ENCODE data around the gene MYH14.

Gene MYH14

DNA sequence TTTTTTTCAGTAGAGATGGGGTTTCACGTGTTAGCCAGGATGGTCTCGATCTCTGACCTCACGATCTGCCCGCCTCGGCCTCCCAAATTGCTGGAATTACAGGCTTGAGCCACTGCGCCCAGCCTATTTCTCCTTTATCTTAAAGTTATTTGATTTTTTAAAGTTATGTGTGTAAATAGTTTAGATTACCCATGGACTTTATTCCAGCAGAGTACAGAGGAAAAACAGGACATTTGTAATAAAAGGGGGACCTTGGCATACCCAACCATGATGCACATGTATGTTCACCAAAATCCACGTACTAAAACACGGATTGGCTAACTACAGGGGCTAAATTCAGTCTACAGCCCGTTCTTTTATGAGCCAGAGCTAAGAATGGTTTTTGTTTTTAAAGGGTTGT lies 26.6 kb upstream of the MYH14 start:
- H3K79me2 ChIP-seq (ENCODE audit: control insufficient read depth, low read length), result no peaks in the 10 kb centered on the region
- H3K27me3 ChIP-seq (ENCODE audit: control insufficient read depth, low read length), result no peaks in the 10 kb centered on the region
- no peaks in the 10 kb centered on the region for H4K20me1 ChIP-seq (ENCODE audit: control insufficient read depth, insufficient read depth, low read depth, low read length)
- TF ChIP-seq, protein P1, sequence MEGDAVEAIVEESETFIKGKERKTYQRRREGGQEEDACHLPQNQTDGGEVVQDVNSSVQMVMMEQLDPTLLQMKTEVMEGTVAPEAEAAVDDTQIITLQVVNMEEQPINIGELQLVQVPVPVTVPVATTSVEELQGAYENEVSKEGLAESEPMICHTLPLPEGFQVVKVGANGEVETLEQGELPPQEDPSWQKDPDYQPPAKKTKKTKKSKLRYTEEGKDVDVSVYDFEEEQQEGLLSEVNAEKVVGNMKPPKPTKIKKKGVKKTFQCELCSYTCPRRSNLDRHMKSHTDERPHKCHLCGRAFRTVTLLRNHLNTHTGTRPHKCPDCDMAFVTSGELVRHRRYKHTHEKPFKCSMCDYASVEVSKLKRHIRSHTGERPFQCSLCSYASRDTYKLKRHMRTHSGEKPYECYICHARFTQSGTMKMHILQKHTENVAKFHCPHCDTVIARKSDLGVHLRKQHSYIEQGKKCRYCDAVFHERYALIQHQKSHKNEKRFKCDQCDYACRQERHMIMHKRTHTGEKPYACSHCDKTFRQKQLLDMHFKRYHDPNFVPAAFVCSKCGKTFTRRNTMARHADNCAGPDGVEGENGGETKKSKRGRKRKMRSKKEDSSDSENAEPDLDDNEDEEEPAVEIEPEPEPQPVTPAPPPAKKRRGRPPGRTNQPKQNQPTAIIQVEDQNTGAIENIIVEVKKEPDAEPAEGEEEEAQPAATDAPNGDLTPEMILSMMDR (IDR thresholded peaks at IDR 0.05; ENCODE audit: low read depth, low read length, poor library complexity, severe bottlenecking), result no peak
- TF ChIP-seq EZH2phosphoT487 (IDR thresholded peaks at IDR 0.05; ENCODE audit: borderline replicate concordance, low read length), result no peak
- H3F3A ChIP-seq (ENCODE audit: control insufficient read depth, insufficient read depth), result no peaks in the 10 kb centered on the region
- no peak overlapping the region for H3K4me3 ChIP-seq (ENCODE audit: low read length)
- no peak overlapping the region for H3K27ac ChIP-seq (ENCODE audit: low read depth, low read length)
- no peaks in the 10 kb centered on the region; the same call in 1 of the 2 replicates for H3K9me3 ChIP-seq (ENCODE audit: control insufficient read depth, insufficient read depth, low read length)
- no peaks in the 10 kb centered on the region for H3K36me3 ChIP-seq (ENCODE audit: control insufficient read depth, low read length)
- H3K4me1 ChIP-seq (ENCODE audit: control insufficient read depth, low read length), result no peaks in the 10 kb centered on the region
- H3K9me2 ChIP-seq (replicated peaks; ENCODE audit: control insufficient read depth, low read length), result no peaks in the 10 kb centered on the region
- H3K4me2 ChIP-seq (ENCODE audit: low read length), result no peak overlapping the region

DNA sequence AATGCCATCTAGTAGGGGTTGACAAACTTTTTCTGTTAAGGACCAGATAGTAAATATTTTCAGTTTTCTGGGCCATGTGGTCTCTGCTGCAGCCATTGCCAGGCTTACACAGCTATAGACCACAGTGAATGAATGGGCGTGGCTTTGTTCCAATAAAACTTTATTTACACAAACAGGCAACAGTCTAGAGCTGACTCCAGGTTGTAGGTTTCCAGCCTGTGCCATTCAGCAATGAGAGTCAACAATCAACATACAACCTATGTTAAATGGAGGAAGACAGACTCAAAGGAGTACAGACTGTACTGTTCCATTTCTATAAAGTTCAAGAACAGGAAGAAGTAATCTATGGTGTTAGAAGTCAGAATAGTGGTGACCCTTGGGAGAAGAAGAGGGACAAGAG lies 25.1 kb upstream of the MYH14 start:
- Histone ChIP-seq H3K79me2 (ENCODE audit: control insufficient read depth, low read length) (no peaks in the 10 kb centered on the region), H3K27ac (ENCODE audit: low read depth, low read length) (no peak overlapping the region), H3K9me2 (replicated peaks; ENCODE audit: control insufficient read depth, low read length) (no peaks in the 10 kb centered on the region), H3K4me1 (ENCODE audit: control insufficient read depth, low read length) (no peaks in the 10 kb centered on the region), H3K4me3 (ENCODE audit: low read length) (no peak overlapping the region), H3F3A (ENCODE audit: control insufficient read depth, insufficient read depth) (no peaks in the 10 kb centered on the region), H4K20me1 (ENCODE audit: control insufficient read depth, insufficient read depth, low read depth, low read length) (no peaks in the 10 kb centered on the region), H3K4me2 (ENCODE audit: low read length) (no peak overlapping the region), H3K27me3 (ENCODE audit: control insufficient read depth, low read length) (no peaks in the 10 kb centered on the region), H3K36me3 (ENCODE audit: control insufficient read depth, low read length) (no peaks in the 10 kb centered on the region), H3K9me3 (ENCODE audit: control insufficient read depth, insufficient read depth, low read length) (no peaks in the 10 kb centered on the region; the same call in 1 of the 2 replicates)
- TF ChIP-seq, protein P1 (IDR thresholded peaks at IDR 0.05; ENCODE audit: low read depth, low read length, poor library complexity, severe bottlenecking), result no peak
- no peak for TF ChIP-seq EZH2phosphoT487 (IDR thresholded peaks at IDR 0.05; ENCODE audit: borderline replicate concordance, low read length)

DNA sequence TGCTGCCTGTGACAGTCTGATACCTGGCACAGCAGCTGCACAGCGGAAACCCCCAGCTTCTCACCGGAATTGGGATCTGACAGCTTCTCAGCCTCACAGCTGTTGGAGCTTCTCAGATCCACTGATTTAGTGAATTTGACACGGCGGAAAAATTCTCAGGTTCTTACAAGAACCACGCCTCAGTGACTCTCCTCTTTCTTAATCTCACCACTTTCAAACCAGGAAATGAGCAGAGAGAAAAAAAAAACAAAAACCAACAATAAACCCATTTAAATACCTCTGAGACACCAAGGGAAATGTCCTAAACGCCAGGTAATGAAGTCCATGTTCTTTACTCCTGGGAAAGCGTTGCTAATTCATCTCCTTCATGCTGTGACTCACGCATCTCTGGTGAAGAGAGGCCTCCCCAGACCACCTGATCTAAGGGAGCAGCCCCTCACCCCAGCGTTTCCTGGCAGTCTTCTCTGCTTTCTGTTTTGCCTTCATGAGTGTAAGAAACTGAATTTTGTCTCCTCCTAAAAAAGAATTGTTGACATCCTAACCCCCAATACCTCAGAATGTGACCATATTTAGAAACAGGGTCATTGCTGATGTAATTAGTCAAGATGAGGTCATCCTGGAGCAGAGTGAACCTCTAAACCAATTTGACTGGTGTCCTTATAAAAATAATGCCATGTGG lies 24.4 kb upstream of the MYH14 start:
- H3K9me3 ChIP-seq (ENCODE audit: control insufficient read depth, insufficient read depth, low read length), result no peaks in the 10 kb centered on the region; the same call in 1 of the 2 replicates
- no peaks in the 10 kb centered on the region for H3K27me3 ChIP-seq (ENCODE audit: control insufficient read depth, low read length)
- no peaks in the 10 kb centered on the region for H3K79me2 ChIP-seq (ENCODE audit: control insufficient read depth, low read length)
- TF ChIP-seq, protein P1 (IDR thresholded peaks at IDR 0.05; ENCODE audit: low read depth, low read length, poor library complexity, severe bottlenecking), result no peak
- no peak for TF ChIP-seq EZH2phosphoT487 (IDR thresholded peaks at IDR 0.05; ENCODE audit: borderline replicate concordance, low read length)
- H3K4me2 ChIP-seq (ENCODE audit: low read length), result no peak overlapping the region
- no peaks in the 10 kb centered on the region for H3K9me2 ChIP-seq (replicated peaks; ENCODE audit: control insufficient read depth, low read length)
- no peaks in the 10 kb centered on the region for H3K36me3 ChIP-seq (ENCODE audit: control insufficient read depth, low read length)
- no peaks in the 10 kb centered on the region for H3F3A ChIP-seq (ENCODE audit: control insufficient read depth, insufficient read depth)
- no peaks in the 10 kb centered on the region for H4K20me1 ChIP-seq (ENCODE audit: control insufficient read depth, insufficient read depth, low read depth, low read length)
- H3K4me1 ChIP-seq (ENCODE audit: control insufficient read depth, low read length), result no peaks in the 10 kb centered on the region
- H3K4me3 ChIP-seq (ENCODE audit: low read length), result no peak overlapping the region
- no peak overlapping the region for H3K27ac ChIP-seq (ENCODE audit: low read depth, low read length)

Measured in DOHH2 (cell line).